Sciatic nerve (tissue), 2 donors: ENCODE data around the gene DDX39A. TPM values are rescaled to one million over a fixed set of nuclear protein-coding genes. Genes with fewer than 3 reads are reported as not detected.

Experiments used
- ATAC-seq: fragments of 200-7000 bp; cut with Tn5 transposase; one replicate; pipeline ENCODE4 v1.9.1; 2020; ENCODE audit warnings: mild to moderate bottlenecking, moderate library complexity
- DNase-seq: peaks from one replicate; pipeline ENCODE4 v3.0.0-alpha.2; 2020; ENCODE audit warnings: low spot score
- intact Hi-C: fragments of 100-400 bp; cut with DNase I; formaldehyde crosslinking; loops from one replicate; pipeline ENCODE4 v1.14.2; 2022
- total RNA-seq: library from RNA; stranded (reverse); fragmentation: NEBNext Ultra II Directional; extraction: Animal tissue kit (Norgen Biotek cat#: 25700); gene quantifications from one replicate; pipeline ENCODE4 v1.2.1, GENCODE V29; 2021
- donor health status: DM: no; HTN: no; CAD: no.
- donor health status: DM: no; HTN: no; CAD: no.

DDX39A gene
- total RNA-seq, 1 donor from 2014 or later = 44.2 TPM

DNA sequence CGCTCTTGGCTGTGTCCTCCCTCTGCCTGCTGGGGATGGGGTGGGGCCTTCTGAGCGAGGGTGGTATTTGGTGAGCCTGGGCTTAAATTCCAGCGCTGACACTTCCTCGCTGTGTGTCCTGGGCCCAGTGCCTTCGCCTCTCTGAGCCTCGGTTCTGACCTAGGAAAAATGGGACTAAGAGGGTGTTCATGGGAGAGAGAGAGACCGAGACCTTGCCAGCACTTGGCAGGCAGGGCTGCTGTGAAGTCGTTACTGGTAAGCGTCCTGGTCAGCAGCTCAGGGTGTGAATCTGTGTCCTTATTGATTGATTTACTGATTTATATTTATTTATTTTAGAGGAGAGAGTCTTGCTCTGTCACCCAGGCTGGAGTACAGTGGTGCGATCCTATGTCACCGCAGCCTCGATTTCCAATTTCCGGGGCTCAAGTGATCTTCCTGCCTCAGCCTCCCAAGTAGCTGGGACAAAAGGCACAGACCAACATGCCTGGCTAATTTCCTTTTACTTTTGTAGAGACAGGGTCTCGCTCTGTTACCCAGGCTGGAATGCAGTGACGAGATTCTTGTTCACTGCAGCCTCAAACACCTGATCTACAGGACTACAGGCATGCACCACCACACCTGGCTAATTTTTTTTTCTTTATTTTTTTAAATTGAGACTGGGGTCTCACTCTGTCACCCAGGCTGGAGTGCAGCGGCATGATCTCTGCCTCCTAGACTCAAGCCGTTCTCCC lies 16.3 kb upstream of the DDX39A start:
- no peak for DNase-seq
- intact Hi-C loops = no loop called here

DNA sequence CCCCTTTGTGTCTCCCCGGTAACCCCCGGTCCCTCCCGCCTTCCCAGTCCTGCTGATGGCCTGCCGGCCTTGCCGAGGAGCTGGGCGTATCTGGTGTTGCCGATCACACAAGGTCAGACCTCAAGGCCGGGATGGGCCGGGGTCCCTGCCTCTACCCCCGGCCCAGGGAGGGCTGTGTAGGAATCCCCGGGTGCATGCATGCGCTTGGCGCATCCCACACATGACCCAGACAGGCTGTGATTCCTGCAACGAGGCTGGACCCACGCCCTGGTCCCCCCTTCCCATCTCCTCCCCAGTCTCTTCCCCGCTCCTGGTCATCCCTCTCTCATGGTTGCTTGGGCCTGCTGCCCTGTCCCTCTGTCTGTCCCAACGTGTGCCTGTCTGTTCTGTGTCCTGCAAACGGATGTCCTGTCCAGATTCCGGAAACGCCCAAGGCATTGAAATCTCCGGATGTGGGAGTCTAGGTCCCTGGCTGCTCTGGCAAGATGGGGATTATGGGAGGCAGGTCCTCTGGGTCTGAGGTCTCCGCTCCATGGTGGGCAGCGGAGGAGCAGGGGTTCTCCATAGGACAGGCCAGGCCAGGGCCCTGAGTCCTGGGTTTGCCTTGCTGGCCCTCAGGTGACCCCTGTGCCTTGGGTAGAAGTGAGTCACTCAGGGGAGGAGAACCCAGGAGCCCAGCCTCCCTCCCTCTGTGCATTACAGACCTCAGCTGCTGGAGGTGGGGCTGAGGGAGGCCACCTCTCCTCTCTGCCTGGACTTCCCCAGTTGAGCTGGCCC lies 15.6 kb upstream of the DDX39A start:
- intact Hi-C loops = no loop called here
- DNase-seq = no peak
- ATAC-seq = peak; percentile 70

More for the DNA sequence above, 16.3 kb upstream of the DDX39A start:
- no peak for ATAC-seq

DNA sequence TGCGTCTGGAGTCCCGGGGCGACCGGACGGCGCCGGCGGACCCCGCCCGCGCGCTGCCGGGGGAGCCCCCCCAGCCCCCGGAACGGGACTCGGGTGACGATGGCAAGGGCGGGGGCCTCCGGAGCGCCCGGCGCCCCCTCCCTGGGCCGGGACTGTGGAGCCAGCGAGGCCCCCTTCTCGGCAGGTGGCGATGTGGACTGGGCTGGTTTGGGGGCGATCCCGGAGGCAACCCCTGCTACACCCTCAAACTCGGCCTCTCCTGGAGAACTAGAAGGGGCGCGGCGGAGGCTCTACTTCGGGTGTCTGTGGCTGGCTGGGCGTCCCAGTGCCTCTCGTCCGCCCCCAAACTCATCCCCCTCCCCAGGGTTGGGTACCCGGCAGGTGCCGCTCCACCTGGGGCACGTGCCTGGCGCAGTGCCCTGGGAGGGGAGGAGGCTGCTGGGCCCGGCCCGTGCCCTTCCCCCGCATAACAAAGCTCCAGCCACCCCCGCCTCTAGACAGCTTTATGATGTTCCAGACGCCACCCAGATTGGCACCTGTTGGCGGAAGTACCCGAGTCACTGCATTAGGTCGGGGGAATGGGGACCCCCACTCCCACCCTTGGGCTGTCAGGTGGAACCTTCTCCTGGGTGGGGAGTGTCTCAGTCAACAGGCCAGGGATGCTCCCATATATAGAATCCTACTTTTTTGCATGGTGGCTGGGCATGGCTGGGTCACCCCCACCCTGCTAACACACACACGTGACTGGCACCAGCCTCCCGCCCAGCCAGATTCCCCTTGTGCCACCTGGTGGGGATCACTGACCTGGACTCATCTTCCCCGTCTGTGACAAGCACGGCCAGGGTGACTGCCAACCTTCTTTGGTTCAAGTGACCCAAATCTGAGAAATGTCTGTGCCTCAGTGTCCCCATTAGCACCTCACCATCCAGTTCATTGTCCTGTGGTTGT lies 14.7 kb upstream of the DDX39A start:
- DNase-seq (no peak), ATAC-seq (peak; percentile 41)
- intact Hi-C loops = no loop called here

DNA sequence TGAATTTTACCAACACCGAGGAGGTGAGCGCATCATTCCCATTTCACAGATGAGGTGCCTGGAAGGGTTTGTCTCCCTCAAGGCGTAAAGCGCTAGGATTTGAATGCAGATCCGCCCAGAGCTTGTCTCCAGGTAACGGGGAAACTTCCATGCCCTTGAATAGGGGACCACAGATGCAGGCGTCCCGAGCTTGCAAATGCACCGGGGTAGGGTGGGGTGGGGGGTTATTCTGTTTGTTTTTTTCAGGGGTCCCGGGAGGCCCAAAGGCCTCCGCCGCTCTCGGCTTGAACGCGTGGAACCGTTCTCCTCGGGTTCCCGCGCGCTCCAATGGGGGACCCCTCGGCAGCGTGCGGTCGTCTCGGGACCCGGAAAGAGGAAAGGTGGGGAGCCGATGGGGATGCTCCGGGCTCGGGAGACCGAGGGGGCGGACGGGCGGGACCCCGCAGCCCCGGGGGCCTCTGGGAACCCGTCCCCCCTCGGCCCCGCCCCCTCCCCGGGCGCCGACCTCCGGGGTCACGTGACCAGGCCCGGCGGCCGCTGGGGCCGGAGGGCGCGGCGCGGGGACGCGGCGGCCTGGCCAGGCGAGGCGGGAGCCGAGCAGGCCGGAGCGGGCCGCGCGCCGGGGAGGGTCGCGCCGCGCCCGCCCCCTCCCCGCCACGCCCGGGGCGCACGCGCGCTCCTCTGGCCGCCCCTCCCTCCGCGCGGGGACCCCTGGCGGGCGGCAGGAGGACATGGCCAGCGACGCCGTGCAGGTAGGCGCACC lies 13.8 kb upstream of the DDX39A start, which contains the start of gene PKN1:
PKN1 (plus strand) TSS at position 516 of the 763 bp plus-strand sequence; CDS start at position 732, 216 bp downstream.
- intact Hi-C loops = no loop called here
- DNase-seq = peak; percentile 78
- ATAC-seq = peak; percentile 63

DNA sequence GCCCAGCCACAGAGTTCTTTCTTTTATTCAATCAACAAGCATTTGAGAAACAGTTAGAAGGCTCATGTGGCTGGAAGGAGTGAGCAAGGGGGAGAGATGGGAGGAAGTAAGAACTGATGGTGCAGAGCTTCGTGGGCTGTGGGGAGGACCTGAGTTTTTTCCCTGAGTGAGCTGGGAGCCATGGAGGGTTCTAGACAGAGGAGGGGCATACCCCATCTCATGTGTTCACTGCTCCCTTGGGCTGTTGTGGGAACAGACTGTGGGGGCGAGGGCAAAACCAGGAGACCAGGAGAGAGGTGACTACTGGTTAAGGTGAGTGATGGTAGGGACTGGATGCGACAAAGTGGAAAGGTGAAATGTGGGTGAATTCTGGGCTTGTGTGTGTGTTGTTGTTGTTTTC lies 11.6 kb upstream of the DDX39A start:
- ATAC-seq (no peak), DNase-seq (no peak)
- intact Hi-C loops = no loop called here

DNA sequence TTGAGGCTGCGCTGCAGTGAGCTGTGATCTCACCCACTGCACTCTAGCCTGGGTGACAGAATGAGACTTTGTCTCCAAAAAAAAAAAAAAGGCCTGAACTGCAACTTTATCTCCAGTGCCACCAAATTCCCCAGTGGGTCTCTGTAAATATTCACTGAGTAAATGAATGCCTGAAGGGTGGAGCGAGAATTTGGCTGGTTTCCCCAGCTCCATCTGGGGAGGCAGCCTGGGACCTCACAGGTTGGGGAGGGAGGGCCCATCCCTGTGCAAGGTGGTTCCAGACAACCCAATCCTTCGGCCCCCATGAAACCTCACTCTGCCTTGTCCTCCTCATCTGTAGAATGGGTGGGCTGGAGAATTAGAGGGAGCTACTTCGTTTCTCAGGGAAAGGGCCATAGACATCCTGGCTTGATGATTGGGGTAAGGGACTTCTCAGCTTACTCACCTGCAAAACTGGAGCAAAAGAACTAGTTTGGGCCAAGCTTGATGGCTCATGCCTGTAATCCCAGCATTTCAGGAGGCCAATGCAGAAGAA lies 9.8 kb upstream of the DDX39A start:
- no peak for ATAC-seq
- intact Hi-C loops = no loop called here

DNA sequence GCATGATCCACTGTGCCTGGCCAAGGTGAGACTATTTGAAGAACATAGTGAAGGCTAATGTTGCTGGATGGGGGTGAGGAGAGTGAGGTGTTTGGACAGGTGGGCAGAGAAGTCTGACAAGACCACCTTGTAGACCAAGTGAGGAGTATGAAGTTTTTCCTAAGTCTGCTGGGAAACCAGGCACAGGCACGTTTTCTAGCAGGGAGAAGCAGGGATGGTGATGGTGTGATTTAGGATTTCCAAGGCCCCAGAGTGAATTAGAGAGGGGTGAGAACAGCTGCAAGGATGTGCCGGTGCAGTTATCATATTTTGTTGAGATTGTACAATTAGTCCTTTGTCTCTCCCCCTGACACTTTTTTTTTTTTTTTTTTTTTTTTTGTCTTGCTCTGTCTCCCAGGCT lies 8.3 kb upstream of the DDX39A start:
- intact Hi-C loops = no loop called here
- ATAC-seq (no peak), DNase-seq (no peak)

More for the DNA sequence above, 9.8 kb upstream of the DDX39A start:
- DNase-seq = no peak

DNA sequence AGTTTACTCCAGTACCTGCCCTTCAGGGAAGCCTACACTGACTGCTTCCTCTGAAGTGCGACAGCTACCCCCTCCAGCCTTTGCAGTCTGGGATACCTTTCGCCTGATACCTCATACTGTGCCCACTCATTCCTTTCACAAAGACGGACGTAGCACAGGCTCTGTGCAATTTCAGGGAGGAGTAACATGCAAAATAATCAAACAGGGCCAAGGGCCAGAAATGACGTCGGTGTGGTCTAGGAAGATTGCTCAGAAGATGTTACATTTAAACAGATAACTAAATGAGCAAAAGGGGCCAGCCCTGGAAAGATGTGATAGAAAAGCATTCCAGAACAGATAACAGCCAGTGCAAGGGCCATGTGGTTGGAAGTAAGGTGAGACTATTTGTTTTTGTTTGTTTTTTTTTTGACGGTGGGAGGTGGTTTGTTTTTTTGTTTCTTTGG lies 6.6 kb upstream of the DDX39A start:
- no peak for DNase-seq
- no peak for ATAC-seq
- intact Hi-C loops = no loop called here

DNA sequence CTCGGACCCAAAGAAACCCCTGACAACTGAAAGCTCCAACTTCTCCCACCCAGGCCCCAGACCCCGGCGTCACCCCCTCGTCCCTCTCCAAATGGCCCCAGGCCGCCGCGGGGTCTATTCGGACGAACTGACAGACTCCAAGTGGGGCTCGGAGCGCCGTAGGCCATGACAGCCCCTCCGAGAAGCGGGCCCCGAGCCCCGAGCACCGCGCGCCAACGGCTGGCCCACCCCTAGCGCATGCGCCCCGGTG lies 360 bp downstream of the DDX39A start:
- intact Hi-C loops = no loop called here
- ATAC-seq = peak; percentile 87
- no peak for DNase-seq

DNA sequence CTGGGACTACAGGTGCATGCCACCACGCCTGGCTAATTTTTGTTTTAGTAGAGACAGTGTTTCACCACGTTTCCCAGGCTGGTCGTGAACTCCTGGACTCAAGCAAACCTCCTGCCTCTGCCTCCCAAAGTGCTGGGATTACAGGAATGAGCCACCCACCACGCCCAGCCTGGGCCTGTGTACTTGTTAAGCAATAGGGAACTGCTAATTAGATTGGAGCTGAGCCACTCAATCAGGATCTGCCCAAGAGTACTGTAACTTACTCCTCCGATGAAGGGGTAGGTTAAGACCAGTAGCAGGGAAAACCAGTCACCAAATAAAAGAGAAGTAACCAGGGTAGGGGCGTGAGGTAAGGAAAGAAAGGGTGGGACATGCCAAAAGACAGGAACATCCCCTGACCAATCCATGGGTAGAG lies 2.3 kb downstream of the DDX39A start:
- intact Hi-C loops = no loop called here
- ATAC-seq (no peak), DNase-seq (no peak)

DNA sequence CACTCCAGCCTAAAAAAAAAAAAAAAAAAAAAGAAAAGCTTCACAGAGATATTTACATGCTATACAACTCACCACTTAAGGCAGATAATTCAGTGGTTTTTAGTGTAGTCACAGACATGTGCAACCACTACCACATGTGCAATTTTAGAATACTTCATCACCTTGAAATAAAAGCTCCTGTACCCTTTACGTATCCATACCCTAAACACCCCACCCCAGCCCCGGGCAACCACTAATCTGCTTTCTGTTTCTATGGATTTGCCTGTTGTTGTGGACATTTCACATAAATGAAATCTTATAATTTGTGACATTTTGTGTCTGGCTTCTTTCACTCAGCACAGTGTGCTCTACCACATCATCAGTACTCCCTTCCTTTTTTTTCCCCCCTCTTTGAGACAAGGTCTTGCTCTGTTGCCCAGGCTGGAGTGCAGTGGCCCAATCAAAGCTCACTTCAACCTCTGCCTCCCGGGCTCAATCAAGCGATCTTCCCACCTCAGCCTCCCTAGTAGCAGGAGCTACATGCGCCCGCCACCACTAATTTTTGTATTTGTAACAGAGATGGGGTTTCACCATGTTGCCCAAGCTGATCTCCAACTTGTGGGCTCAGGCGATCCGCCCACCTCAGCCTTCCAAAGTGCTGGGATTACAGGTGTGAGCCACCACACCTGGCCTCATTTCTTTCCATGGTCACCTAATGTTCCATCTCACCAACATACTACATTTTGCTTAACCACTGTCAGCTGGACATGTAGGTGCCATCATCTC lies 4.0 kb downstream of the DDX39A start:
- intact Hi-C loops = loop anchor here (5.0 kb wide), 1 partner anchor 1827 kb away; no protein-coding TSS in a partner anchor
- DNase-seq (no peak), ATAC-seq (no peak)

DNA sequence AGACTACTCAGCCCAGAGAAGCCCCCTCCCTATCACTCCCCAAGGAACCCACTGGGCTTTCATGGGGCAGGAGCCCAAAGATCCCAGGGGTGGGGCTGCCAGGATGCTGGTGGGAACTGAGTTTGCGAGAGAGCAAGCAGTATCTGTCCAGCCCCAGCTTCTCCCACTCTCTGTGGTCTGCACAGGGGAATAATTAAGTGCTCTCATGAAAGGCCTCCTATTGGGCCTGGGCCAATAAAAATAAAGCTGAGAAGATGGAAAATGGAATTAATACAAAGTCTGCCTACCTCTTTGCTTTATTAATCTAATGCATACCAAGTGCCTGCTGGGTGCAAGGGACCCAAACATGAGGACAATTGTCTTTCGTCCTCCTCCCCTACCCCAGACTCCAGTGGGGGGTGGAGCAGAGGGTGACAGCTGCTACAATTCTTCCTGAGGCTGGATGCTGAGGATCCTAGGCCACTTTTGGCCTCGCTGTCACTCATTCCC lies 5.4 kb downstream of the DDX39A start:
- DNase-seq (no peak), ATAC-seq (peak; percentile 53)
- intact Hi-C loops = loop anchor here (5.0 kb wide), 1 partner anchor 1829 kb away; no protein-coding TSS in a partner anchor

DNA sequence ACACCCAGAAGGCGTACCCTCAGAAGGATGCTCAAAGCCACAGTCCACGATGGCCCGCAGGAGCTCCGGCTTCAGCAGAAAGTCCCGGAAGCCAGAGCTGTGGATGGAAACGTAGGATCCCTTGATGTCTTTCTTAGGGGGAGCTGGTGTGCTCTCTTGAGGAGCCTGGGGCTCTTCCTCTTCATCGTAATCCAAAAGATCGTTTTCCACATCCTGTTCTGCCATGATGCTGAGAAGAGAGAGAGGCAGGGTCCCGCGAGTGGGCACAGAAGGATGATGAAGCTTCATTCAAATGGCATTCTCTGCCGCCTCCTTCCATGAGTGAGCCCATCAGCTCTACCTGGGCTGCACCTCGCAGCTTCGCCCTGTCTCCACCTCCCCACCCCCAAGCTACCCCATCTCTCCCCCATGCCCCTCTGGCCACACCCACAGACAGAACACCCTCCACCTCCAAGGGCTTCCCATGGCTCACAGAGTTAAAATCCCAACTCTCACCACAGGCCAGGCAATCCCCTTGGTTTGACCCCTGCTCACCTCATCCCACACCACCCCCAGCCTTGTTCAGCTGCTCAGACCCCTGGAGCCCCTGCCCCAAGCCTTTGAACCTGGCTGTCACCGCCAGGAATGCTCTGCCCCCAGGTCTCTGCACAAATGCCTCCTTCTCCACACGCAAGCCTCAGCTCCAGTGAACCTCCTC lies 6.0 kb downstream of the DDX39A start:
- peak; percentile 4 for ATAC-seq

DNA sequence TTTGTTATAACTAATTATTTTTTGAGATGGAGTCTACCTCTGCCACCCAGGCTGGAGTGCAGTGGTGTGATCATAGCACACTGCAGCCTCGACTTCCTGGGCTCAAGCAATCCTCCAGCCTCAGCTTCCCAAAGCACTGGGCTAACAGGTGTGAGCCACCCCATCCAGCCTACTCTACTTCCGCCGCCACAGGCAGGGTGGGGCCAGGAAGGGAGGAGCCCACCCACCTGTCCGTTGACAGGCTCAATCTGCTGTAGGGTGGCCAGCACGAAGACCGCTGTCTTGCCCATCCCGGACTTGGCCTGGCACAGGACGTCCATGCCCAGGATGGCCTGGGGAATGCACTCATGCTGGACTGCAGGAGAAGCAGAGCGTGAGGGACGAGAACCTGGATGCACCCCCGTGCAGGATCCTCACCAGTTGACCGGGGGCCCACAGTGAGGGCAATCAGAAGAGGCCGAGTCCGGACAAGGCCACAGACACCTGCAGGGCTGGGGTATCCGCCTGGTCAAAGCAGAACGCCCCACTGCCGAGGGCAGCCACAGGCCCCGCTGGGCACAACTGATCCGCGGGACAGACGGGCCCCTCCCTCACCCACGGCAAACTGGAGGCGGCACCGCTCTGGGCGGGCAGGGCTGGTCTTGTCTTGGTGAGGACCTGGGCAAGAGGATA lies 6.7 kb downstream of the DDX39A start:
- ATAC-seq = no peak
- intact Hi-C loops = loop anchor here (5.0 kb wide), 1 partner anchor 1830 kb away; no protein-coding TSS in a partner anchor
- DNase-seq = no peak

More for the DNA sequence above, 6.0 kb downstream of the DDX39A start:
- intact Hi-C loops = loop anchor here (5.0 kb wide), 1 partner anchor 1829 kb away; no protein-coding TSS in a partner anchor
- DNase-seq = no peak

DNA sequence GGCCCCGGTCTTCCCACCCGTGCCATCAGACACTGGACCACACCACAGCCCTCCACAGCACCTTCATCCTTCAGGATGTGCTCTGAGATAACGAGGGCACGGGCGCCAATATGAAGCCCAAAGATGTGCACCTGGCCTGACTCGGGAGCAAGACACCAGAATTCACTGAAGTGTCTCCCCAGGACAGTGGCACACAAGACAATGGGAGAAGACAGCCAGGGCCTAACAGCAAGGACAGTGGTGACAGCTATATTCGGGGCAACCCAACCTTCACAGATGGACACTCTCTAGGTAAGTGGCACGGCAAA lies 7.2 kb downstream of the DDX39A start:
- ATAC-seq (no peak), DNase-seq (no peak)
- intact Hi-C loops = loop anchor here (5.0 kb wide), 1 partner anchor 1830 kb away; no protein-coding TSS in a partner anchor
